ENCODE measurements around the gene PSEN1.

- no peak for TF ChIP-seq CTCF (IDR thresholded peaks at IDR 0.05)
- TF ChIP-seq POLR2A (IDR thresholded peaks at IDR 0.05), result no peak
These were observed 114.6 kb downstream of the PSEN1 start for GRCh38 chr14:73250781-73251500.

Measured in transverse colon (tissue), 3 donors.